Body of pancreas (tissue), 4 donors: ENCODE data around the gene MED27. TPM values are rescaled to one million over a fixed set of nuclear protein-coding genes. Genes with fewer than 3 reads are reported as not detected.

Experiments
- ATAC-seq: fragments of 150-250 bp; one replicate; pipeline ENCODE4 v1.9.1; 2016
- DNase-seq, 4 donors: peaks; one replicate each; pipeline ENCODE4 v3.0.0-alpha.2; 2019
- H3K27ac ChIP-seq, 4 donors: fragments of 200-600 bp; sonication (generic); 1 replicate in 3 of 4; 2 replicates in 1 of 4; pipeline versions ENCODE4 v1.5.1 to v1.6.1; 2016 to 2019; ENCODE audit warnings: mild to moderate bottlenecking in 1 of 4, mixed read lengths in 1 of 4, moderate library complexity in 1 of 4
- H3K27me3 ChIP-seq, 2 donors: fragments of 200-600 bp; sonication (generic); one replicate each; pipeline ENCODE4 v1.6.0; 2016; ENCODE audit warnings: mild to moderate bottlenecking in 1 of 2
- H3K36me3 ChIP-seq, 2 donors: fragments of 200-600 bp; sonication (generic); replicated peaks in 1 of 2; 2 replicates each; pipeline ENCODE4 v1.5.1; 2016; ENCODE audit warnings: low read depth in 2 of 2; ENCODE audit not compliant: insufficient read depth in 1 of 2
- H3K4me1 ChIP-seq: fragments of 200-600 bp; sonication (generic); one replicate; pipeline ENCODE4 v1.6.0; 2016
- H3K4me3 ChIP-seq, 2 donors: fragments of 200-600 bp; sonication (generic); 1 replicate in 1 of 2; 2 replicates in 1 of 2; pipeline ENCODE4 v1.5.1; 2016 to 2019
- H3K9me3 ChIP-seq, 3 donors: fragments of 200-600 bp; sonication (generic); 1 replicate in 2 of 3; 2 replicates in 1 of 3; pipeline ENCODE4 v1.5.1; 2016
- CTCF ChIP-seq, 7 experiments: fragments of 450-650 bp in 4 of 7; fragments of 200-600 bp in 3 of 7; sonication (generic) in 3 of 7; IDR thresholded peaks; one replicate each; pipeline ENCODE4 v1.5.1; 2016 to 2019; ENCODE audit warnings: antibody characterized with exemption in 7 of 7
- POLR2A ChIP-seq, 3 donors: fragments of 450-650 bp; IDR thresholded peaks; one replicate each; pipeline ENCODE4 v1.6.1; 2016; ENCODE audit warnings: antibody characterized with exemption in 3 of 3, mild to moderate bottlenecking in 2 of 3
- WGBS, 2 donors: methylation state at CpG; one replicate each; pipeline ENCODE4 v1.1.5; 2017; 5-methylcytosine and 5-hydroxymethylcytosine counted together
- intact Hi-C: fragments of 100-400 bp; cut with DNase I; formaldehyde crosslinking; loops from one replicate; pipeline ENCODE4 v1.15.1; 2023
- total RNA-seq, 2 donors: library from RNA; depleted of rRNA; stranded (reverse); fragments of >200 nt; gene quantifications; one replicate each; pipeline ENCODE4 v1.1.0, GENCODE V29; 2016

MED27 gene
- total RNA-seq, 2 donors from 2014 or later: 3.4 to 11.5 TPM

- ATAC-seq (no peak), DNase-seq (no peak)
- no peak overlapping the region for H3K27ac ChIP-seq
- H3K9me3 ChIP-seq: no peaks in the 10 kb centered on the region
- H3K27me3 ChIP-seq: no peaks in the 10 kb centered on the region
- no peak overlapping the region for H3K4me3 ChIP-seq
- H3K4me1 ChIP-seq: no peaks in the 10 kb centered on the region
- no peaks in the 10 kb centered on the region for H3K36me3 ChIP-seq
- intact Hi-C loops: no loop called here
- TF ChIP-seq CTCF (IDR thresholded peaks at IDR 0.05) (no peak), POLR2A (IDR thresholded peaks at IDR 0.05) (no peak)
- whole genome bisulfite sequencing, 2 donors: 96 to 97% methylated on average over 16 of the region's 16 CpGs
These were observed 7.7 kb downstream of the MED27 start for GRCh38 chr9:132071847-132072507.

- WGBS, 2 donors: 75% methylated on average over 9 of the region's 9 CpGs
- Histone ChIP-seq H3K27me3 (no peaks in the 10 kb centered on the region), H3K4me1 (no peaks in the 10 kb centered on the region), H3K9me3 (no peaks in the 10 kb centered on the region), H3K36me3 (no peaks in the 10 kb centered on the region), H3K27ac (no peak overlapping the region), H3K4me3 (no peak overlapping the region)
- intact Hi-C loops: no loop called here
- TF ChIP-seq CTCF (IDR thresholded peaks at IDR 0.05): no peak
- DNase-seq: no peak
- no peak for ATAC-seq
These were observed 10.4 kb downstream of the MED27 start for GRCh38 chr9:132069046-132069898.

- Histone ChIP-seq H3K9me3 (no peaks in the 10 kb centered on the region), H3K36me3 (no peaks in the 10 kb centered on the region), H3K4me1 (no peaks in the 10 kb centered on the region), H3K27ac (no peak overlapping the region), H3K27me3 (no peaks in the 10 kb centered on the region), H3K4me3 (no peak overlapping the region)
- TF ChIP-seq CTCF (IDR thresholded peaks at IDR 0.05): no peak
- TF ChIP-seq POLR2A (IDR thresholded peaks at IDR 0.05): no peak
- WGBS, 2 donors: 88 to 91% methylated on average over 6 of the region's 6 CpGs
- intact Hi-C loops: no loop called here
- DNase-seq (no peak), ATAC-seq (no peak)
These were observed 11.1 kb downstream of the MED27 start for GRCh38 chr9:132068605-132069004.

GRCh38 chr9:132066511-132066910, 13.2 kb downstream of the MED27 start:
- TF ChIP-seq POLR2A (IDR thresholded peaks at IDR 0.05): no peak
- no peak for TF ChIP-seq CTCF (IDR thresholded peaks at IDR 0.05)
- ATAC-seq (no peak), DNase-seq (no peak)
- intact Hi-C loops: no loop called here
- Histone ChIP-seq H3K36me3 (no peaks in the 10 kb centered on the region), H3K27me3 (no peaks in the 10 kb centered on the region), H3K9me3 (no peaks in the 10 kb centered on the region), H3K4me3 (no peak overlapping the region), H3K4me1 (no peaks in the 10 kb centered on the region), H3K27ac (no peak overlapping the region)
- 94 to 100% methylated on average over 3 of the region's 3 CpGs for WGBS, 2 donors
